GM12864 (cell line): ENCODE measurements around the gene ZBTB25.

Experiments
- DNase-seq: peaks from one replicate; pipeline ENCODE4 v3.0.0-alpha.2; 2011; ENCODE audit warnings: low read depth
- H3K4me3 ChIP-seq: 2 replicates; pipeline ENCODE4 v1.5.1; 2011; ENCODE audit warnings: mild to moderate bottlenecking, low read depth, low read length, control low read depth
- CTCF ChIP-seq: IDR thresholded peaks from 2 replicates; pipeline ENCODE4 v1.5.1; 2011; ENCODE audit warnings: low read depth, mild to moderate bottlenecking, moderate library complexity, low read length, control low read depth, inconsistent platforms; ENCODE audit errors: missing control alignments

The ZBTB25 gene

GRCh38 chr14:64475585-64476273 lies 27.9 kb downstream of the ZBTB25 start:
- no peak for DNase-seq
- no peak overlapping the region for H3K4me3 ChIP-seq
- TF ChIP-seq CTCF, result no peak

- DNase-seq, result no peak
- no peak overlapping the region for H3K4me3 ChIP-seq
- TF ChIP-seq CTCF, result no peak
Measured at GRCh38 chr14:64474698-64475097, 28.9 kb downstream of the ZBTB25 start.

- no peak for TF ChIP-seq CTCF
- no peak for DNase-seq
Measured at GRCh38 chr14:64474041-64474440, 29.6 kb downstream of the ZBTB25 start.

GRCh38 chr14:64468451-64468850 lies 35.2 kb downstream of the ZBTB25 start:
- TF ChIP-seq CTCF, result no peak
- DNase-seq, result no peak
- no peak overlapping the region for H3K4me3 ChIP-seq

More at GRCh38 chr14:64474041-64474440, 29.6 kb downstream of the ZBTB25 start:
- no peak overlapping the region for H3K4me3 ChIP-seq

GRCh38 chr14:64467566-64467965 lies 36.1 kb downstream of the ZBTB25 start:
- no peak for TF ChIP-seq CTCF
- no peak for DNase-seq
- H3K4me3 ChIP-seq, result no peak overlapping the region

- H3K4me3 ChIP-seq, result no peak overlapping the region
- TF ChIP-seq CTCF, result no peak
- no peak for DNase-seq
Measured at GRCh38 chr14:64467101-64467500, 36.5 kb downstream of the ZBTB25 start.
